OCI-LY7 (cell line): Measurements from ENCODE around the gene RSPH1. TPM values are rescaled to one million over a fixed set of nuclear protein-coding genes. Genes with fewer than 3 reads are reported as not detected.
A peak's percentile ranks its signal among the peaks of the same experiment; 100 is the strongest.
"Not testable (repeated sequence)": the region's sequence is repeated elsewhere in the genome, so short reads cannot be mapped to it uniquely, and the experiment has no call there.

Source experiments
- BruUV-seq: library from RNA; stranded (reverse); fragments of 400-500 nt; replicated peaks from 2 replicates; lab custom pipeline; 2021; lab: Mats Ljungman, UMichigan
- CTCF ChIA-PET: fragments of 300-600 bp; sonication (Branson Sonifier 250); formaldehyde crosslinking; loops from one replicate; lab custom pipeline; 2022; ENCODE audit warnings: antibody characterized with exemption; ENCODE audit not compliant: unreplicated experiment; lab: Charles Lee
- POLR2A ChIA-PET: fragments of 300-600 bp; sonication (Branson Sonifier 250); formaldehyde crosslinking; loops from one replicate; lab custom pipeline; 2022; ENCODE audit warnings: antibody characterized with exemption; lab: Charles Lee
- DNase-seq: peaks from one replicate; pipeline ENCODE4 v3.0.0-alpha.2; 2015; ENCODE audit warnings: low spot score
- H2AFZ ChIP-seq: fragments of 200-600 bp; sonication (generic), shearing (Covaris generic); 2 replicates; pipeline ENCODE4 v1.6.1; 2014; ENCODE audit warnings: mild to moderate bottlenecking, antibody characterized with exemption, low read length, moderate library complexity
- H3K27ac ChIP-seq: fragments of 200-600 bp; sonication (generic); 2 replicates; pipeline ENCODE4 v1.5.1; 2014; ENCODE audit warnings: mixed run types, low read depth, mild to moderate bottlenecking, moderate library complexity, low read length, inconsistent platforms; ENCODE audit not compliant: poor library complexity, severe bottlenecking
- H3K36me3 ChIP-seq: fragments of 200-600 bp; sonication (generic); 2 replicates; pipeline ENCODE4 v1.6.1; 2014; ENCODE audit warnings: mild to moderate bottlenecking, antibody characterized with exemption, low read length, moderate library complexity, mixed read lengths; ENCODE audit not compliant: insufficient read depth
- H3K4me1 ChIP-seq: fragments of 200-600 bp; sonication (generic); 2 replicates; pipeline ENCODE4 v1.5.1; 2014; ENCODE audit warnings: mild to moderate bottlenecking, low read length; ENCODE audit not compliant: insufficient read depth, poor library complexity, severe bottlenecking
- H3K4me2 ChIP-seq: fragments of 200-600 bp; sonication (generic); 2 replicates; pipeline ENCODE4 v1.6.1; 2014; ENCODE audit warnings: mild to moderate bottlenecking, low read length
- H3K4me3 ChIP-seq: fragments of 200-600 bp; sonication (generic); 2 replicates; pipeline ENCODE4 v1.5.1; 2014; ENCODE audit warnings: mild to moderate bottlenecking, low read depth, low read length; ENCODE audit not compliant: poor library complexity, severe bottlenecking
- H3K79me2 ChIP-seq: fragments of 200-600 bp; sonication (generic); 2 replicates; pipeline ENCODE4 v1.6.1; 2016; ENCODE audit warnings: low read depth, mild to moderate bottlenecking, low read length, moderate library complexity, mixed read lengths; ENCODE audit not compliant: insufficient read depth
- H3K9me2 ChIP-seq: fragments of 200-600 bp; sonication (generic); 2 replicates; pipeline ENCODE4 v1.6.1; 2016; ENCODE audit warnings: mild to moderate bottlenecking, low read length, mixed read lengths; ENCODE audit not compliant: insufficient read depth
- H3K9me3 ChIP-seq: fragments of 200-600 bp; sonication (generic); 2 replicates; pipeline ENCODE4 v1.6.1; 2014; ENCODE audit warnings: mild to moderate bottlenecking, mixed run types, low read length, mixed read lengths
- H4K20me1 ChIP-seq: fragments of 200-600 bp; sonication (generic); 2 replicates; pipeline ENCODE4 v1.6.1; 2014; ENCODE audit warnings: mild to moderate bottlenecking, antibody characterized with exemption, low read length, moderate library complexity, mixed read lengths; ENCODE audit not compliant: insufficient read depth
- CTCF ChIP-seq: fragments of 200-600 bp; sonication (generic); conservative IDR thresholded peaks from 2 replicates; pipeline ENCODE4 v1.5.1; 2014; ENCODE audit warnings: mild to moderate bottlenecking, antibody characterized with exemption, low read length, moderate library complexity, mixed read lengths
- EZH2phosphoT487 ChIP-seq: fragments of 200-600 bp; sonication (generic); IDR thresholded peaks from 2 replicates; pipeline ENCODE4 v1.6.1; 2018; ENCODE audit warnings: low read depth, borderline replicate concordance, mild to moderate bottlenecking, mixed run types, antibody characterized with exemption, low read length, moderate library complexity, mixed read lengths
- intact Hi-C: fragments of 100-400 bp; cut with micrococcal nuclease; formaldehyde crosslinking; loops from one replicate; pipeline ENCODE4 v1.10.0; 2022; ENCODE audit not compliant: unreplicated experiment
- total RNA-seq, 2 experiments: library from RNA; depleted of rRNA in 1 of 2; stranded (reverse); fragments of >200 nt in 1 of 2; shearing (Covaris generic) in 1 of 2; gene quantifications; 2 replicates each; pipeline ENCODE4 v1.2.3, GENCODE V29; 2014 to 2022

The RSPH1 gene
- total RNA-seq, 2 experiments from 2014 or later, result 1.9 to 2.5 TPM

- Histone ChIP-seq H3K36me3 (no peaks in the 10 kb centered on the region), H3K4me2 (peak overlapping the region; percentile 45), H3K4me1 (peaks cover 51% of the 10 kb centered on the region), H2AFZ (peak overlapping the region; percentile 79), H3K9me3 (no peaks in the 10 kb centered on the region), H3K27ac (peak overlapping the region; percentile 37), H3K79me2 (no peaks in the 10 kb centered on the region), H3K4me3 (no peak overlapping the region), H3K9me2 (no peaks in the 10 kb centered on the region), H4K20me1 (no peaks in the 10 kb centered on the region)
- TF ChIP-seq EZH2phosphoT487, result no peak
- no peak for TF ChIP-seq CTCF
- intact Hi-C loops, result no loop called here
- POLR2A ChIA-PET, result no interaction called here
- no TSS peak for BruUV-seq
- CTCF ChIA-PET, result no interaction called here
- DNase-seq, result peak; percentile 62
Measured at GRCh38 chr21:42471716-42472330, 24.2 kb downstream of the RSPH1 start.

GRCh38 chr21:42471206-42471605, 24.8 kb downstream of the RSPH1 start:
- H3K4me3 ChIP-seq, result no peak overlapping the region
- no peaks in the 10 kb centered on the region for H3K9me3 ChIP-seq
- no peaks in the 10 kb centered on the region for H3K9me2 ChIP-seq
- H3K27ac ChIP-seq, result peak overlapping the region; percentile 37
- no peaks in the 10 kb centered on the region for H3K79me2 ChIP-seq
- TF ChIP-seq EZH2phosphoT487, result no peak
- TF ChIP-seq CTCF, result no peak
- no TSS peak for BruUV-seq
- H4K20me1 ChIP-seq, result no peaks in the 10 kb centered on the region
- no peak for DNase-seq
- POLR2A ChIA-PET, result no interaction called here
- H2AFZ ChIP-seq, result peak overlapping the region; percentile 79; the same call in 1 of the 2 replicates
- H3K4me1 ChIP-seq, result peaks cover 55% of the 10 kb centered on the region
- CTCF ChIA-PET, result no interaction called here
- intact Hi-C loops, result no loop called here
- H3K4me2 ChIP-seq, result peak overlapping the region; percentile 45
- H3K36me3 ChIP-seq, result no peaks in the 10 kb centered on the region

GRCh38 chr21:42469726-42470125, 26.3 kb downstream of the RSPH1 start:
- peak overlapping the region; percentile 63 for H3K4me2 ChIP-seq
- H3K4me1 ChIP-seq, result peaks cover 67% of the 10 kb centered on the region
- CTCF ChIA-PET, DNase-seq, H4K20me1 ChIP-seq, H3K36me3 ChIP-seq, H3K9me2 ChIP-seq, H2AFZ ChIP-seq, BruUV-seq, H3K9me3 ChIP-seq, H3K79me2 ChIP-seq, H3K4me3 ChIP-seq: not testable (repeated sequence)
- peak overlapping the region; percentile 73 for H3K27ac ChIP-seq
- POLR2A ChIA-PET, result interaction anchor here (1.9 kb wide), 1 partner anchor 67 kb away, joined by 13 read pairs; no protein-coding TSS in a partner anchor
- intact Hi-C loops, result loop anchor here (2.0 to 10.0 kb wide), 3 partner anchors 67 to 605 kb away; no protein-coding TSS in a partner anchor
